Activated T-cell treated with anti-CD3 and anti-CD28 coated beads, Interleukin-2, amount 50 U/mL, for 4 hours (primary cell): ENCODE measurements around the gene FCHSD2. TPM values are rescaled to one million over a fixed set of nuclear protein-coding genes. Genes with fewer than 3 reads are reported as not detected.
A peak's percentile ranks its signal among the peaks of the same experiment; 100 is the strongest.

Experiments used
- ATAC-seq, 2 donors: fragments of 200-7000 bp; cut with Tn5 transposase; one replicate each; pipeline ENCODE4 v1.10.0; 2021
- DNase-seq: peaks from one replicate; pipeline ENCODE4 v3.0.0-alpha.2; 2020
- H3K27me3 Mint-ChIP-seq: one replicate; pipeline ENCODE4 v1.8.0; 2021; ENCODE audit warnings: low read depth, mixed read lengths
- H3K36me3 Mint-ChIP-seq: one replicate; pipeline ENCODE4 v1.8.0; 2022; ENCODE audit warnings: mixed read lengths; ENCODE audit not compliant: insufficient read depth
- H3K4me1 Mint-ChIP-seq: one replicate; pipeline ENCODE4 v1.8.0; 2021; ENCODE audit warnings: low read depth, mixed read lengths
- H3K4me3 Mint-ChIP-seq: one replicate; pipeline ENCODE4 v1.8.0; 2021; ENCODE audit warnings: mild to moderate bottlenecking, moderate library complexity, mixed read lengths
- H3K9me3 Mint-ChIP-seq: one replicate; pipeline ENCODE4 v1.8.0; 2021; ENCODE audit warnings: mixed read lengths
- total RNA-seq, 3 donors: library from RNA; stranded (reverse); gene quantifications; one replicate each; pipeline ENCODE4 v1.2.1, GENCODE V29; 2021

FCHSD2 gene
- total RNA-seq: 10 to 100 TPM; 16.3 to 25.0 (median 20.3) TPM

- Mint-ChIP-seq H3K9me3 (no peaks in the 10 kb centered on the region), H3K27me3 (no peaks in the 10 kb centered on the region), H3K4me1 (peaks cover 53% of the 10 kb centered on the region), H3K36me3 (peaks cover 6% of the 10 kb centered on the region), H3K4me3 (peak within 1 kb of the TSS; percentile 99)
- no peak for ATAC-seq
- DNase-seq: no peak
These were observed at the start of gene FCHSD2 for GRCh38 chr11:73142128-73142377. Gene FCHSD2, minus strand, starts transcription at chr11:73142318. Its CDS starts 441 bp downstream, at chr11:73141877.

GRCh38 chr11:73191151-73191550, 49.0 kb upstream of the FCHSD2 start:
- ATAC-seq: no peak
- DNase-seq: no peak
- Mint-ChIP-seq H3K4me3 (no peak overlapping the region), H3K4me1 (no peaks in the 10 kb centered on the region), H3K36me3 (no peaks in the 10 kb centered on the region), H3K9me3 (no peaks in the 10 kb centered on the region), H3K27me3 (peaks cover 12% of the 10 kb centered on the region)

- Mint-ChIP-seq H3K27me3 (peaks cover 12% of the 10 kb centered on the region), H3K36me3 (no peaks in the 10 kb centered on the region), H3K4me1 (no peaks in the 10 kb centered on the region), H3K4me3 (no peak overlapping the region), H3K9me3 (no peaks in the 10 kb centered on the region)
- no peak for ATAC-seq
- DNase-seq: no peak
These were observed 48.4 kb upstream of the FCHSD2 start for GRCh38 chr11:73190557-73190885.

DNA sequence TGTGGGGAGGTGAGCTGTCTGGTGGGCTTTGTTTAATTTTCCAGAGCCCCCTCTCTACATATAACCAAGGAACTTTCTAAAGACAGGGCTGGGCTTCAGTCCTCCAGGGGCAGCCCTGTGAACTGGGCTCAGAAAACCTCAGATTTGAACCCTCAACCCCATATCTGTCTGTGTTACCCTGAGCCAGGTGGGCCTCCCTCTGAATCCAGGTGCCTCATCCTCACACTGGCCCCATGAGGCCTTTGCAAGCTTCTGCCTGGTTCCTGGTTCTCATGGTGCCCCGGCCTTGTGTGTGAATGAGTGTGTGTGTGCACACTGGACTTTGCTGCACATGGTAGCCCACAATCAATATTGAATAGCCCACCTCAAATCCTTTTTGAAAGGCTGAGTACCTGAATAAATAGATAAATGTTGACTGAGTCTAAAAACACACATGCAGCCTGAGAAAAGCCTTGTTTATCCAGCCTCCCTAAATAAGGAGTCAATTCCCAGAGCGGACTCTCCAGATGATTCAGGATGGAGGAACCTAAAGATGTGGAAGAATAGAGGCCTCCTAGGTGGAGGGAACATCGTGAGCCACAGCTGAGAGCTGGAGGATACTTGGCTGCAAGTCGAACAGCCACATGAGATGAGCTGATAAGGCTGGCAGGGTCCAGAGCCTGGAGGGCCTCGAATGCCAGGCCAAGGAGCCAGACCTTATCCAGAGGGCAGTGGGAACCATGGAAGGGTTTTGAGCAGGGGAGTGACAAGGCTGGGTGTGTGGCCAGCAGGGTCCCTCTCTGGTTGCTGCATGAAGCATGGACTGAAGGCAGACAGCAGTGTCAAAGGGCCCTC, 47.8 kb upstream of the FCHSD2 start:
- ATAC-seq: no peak

GRCh38 chr11:73189315-73189714, 47.2 kb upstream of the FCHSD2 start:
- DNase-seq (no peak), ATAC-seq (no peak)
- H3K9me3 Mint-ChIP-seq: no peaks in the 10 kb centered on the region
- H3K4me3 Mint-ChIP-seq: no peak overlapping the region
- peaks cover 17% of the 10 kb centered on the region for H3K27me3 Mint-ChIP-seq
- no peaks in the 10 kb centered on the region for H3K36me3 Mint-ChIP-seq
- peaks cover 5% of the 10 kb centered on the region for H3K4me1 Mint-ChIP-seq

More for the DNA sequence above, 47.8 kb upstream of the FCHSD2 start:
- peaks cover 16% of the 10 kb centered on the region for H3K27me3 Mint-ChIP-seq
- no peaks in the 10 kb centered on the region for H3K36me3 Mint-ChIP-seq
- no peak for DNase-seq
- H3K4me1 Mint-ChIP-seq: peaks cover 4% of the 10 kb centered on the region
- no peak overlapping the region for H3K4me3 Mint-ChIP-seq
- H3K9me3 Mint-ChIP-seq: no peaks in the 10 kb centered on the region

DNA sequence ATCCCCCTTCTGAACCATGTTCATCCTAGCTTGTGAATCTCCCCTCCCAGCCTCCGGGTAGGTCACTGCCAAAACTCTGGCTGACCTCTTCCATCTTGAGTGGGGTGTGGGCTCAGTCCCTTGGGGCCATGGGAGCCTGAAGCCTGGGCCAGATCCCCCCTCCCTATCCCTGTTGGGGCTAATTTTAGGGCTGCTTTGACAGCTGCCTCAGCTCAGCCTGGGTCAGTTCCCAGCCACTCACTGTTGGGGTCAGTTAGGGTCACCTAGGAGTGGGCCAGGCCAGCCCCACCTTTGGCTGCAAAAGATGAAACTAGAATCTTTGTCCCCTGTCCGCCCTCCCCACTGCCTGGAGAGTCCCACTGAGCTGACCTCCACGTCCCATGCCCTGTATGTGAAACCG, 46.2 kb upstream of the FCHSD2 start:
- peaks cover 6% of the 10 kb centered on the region for H3K4me1 Mint-ChIP-seq
- no peak overlapping the region for H3K4me3 Mint-ChIP-seq
- H3K9me3 Mint-ChIP-seq: no peaks in the 10 kb centered on the region
- peaks cover 17% of the 10 kb centered on the region for H3K27me3 Mint-ChIP-seq
- no peak for ATAC-seq
- no peak for DNase-seq
- H3K36me3 Mint-ChIP-seq: no peaks in the 10 kb centered on the region

DNA sequence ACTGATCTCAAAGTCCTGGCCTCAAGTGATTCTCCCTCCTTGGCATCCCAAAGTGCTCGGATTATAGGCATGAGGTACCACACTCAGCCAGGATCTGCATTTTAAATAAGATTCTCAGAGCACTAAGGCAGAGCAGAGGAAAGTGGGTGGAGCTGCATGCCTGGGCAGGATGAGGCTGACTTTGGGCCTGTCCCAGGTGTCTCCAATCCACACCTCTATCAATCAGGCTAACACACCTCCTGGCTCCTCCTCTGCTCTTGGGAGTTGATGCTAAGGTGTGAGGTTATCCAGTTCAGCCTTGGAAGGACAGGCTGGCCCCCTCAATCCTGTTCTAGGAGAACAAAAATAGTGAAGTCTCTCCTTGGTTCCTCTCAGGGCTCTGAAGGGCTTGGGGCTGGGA, 45.7 kb upstream of the FCHSD2 start:
- peaks cover 17% of the 10 kb centered on the region for H3K27me3 Mint-ChIP-seq
- DNase-seq (no peak), ATAC-seq (no peak)
- H3K9me3 Mint-ChIP-seq: no peaks in the 10 kb centered on the region
- H3K4me3 Mint-ChIP-seq: no peak overlapping the region
- peaks cover 6% of the 10 kb centered on the region for H3K4me1 Mint-ChIP-seq
- no peaks in the 10 kb centered on the region for H3K36me3 Mint-ChIP-seq

GRCh38 chr11:73186886-73187285, 44.8 kb upstream of the FCHSD2 start:
- no peak for DNase-seq
- peaks cover 17% of the 10 kb centered on the region for H3K27me3 Mint-ChIP-seq
- no peak overlapping the region for H3K4me3 Mint-ChIP-seq

GRCh38 chr11:73186294-73186850, 44.3 kb upstream of the FCHSD2 start:
- ATAC-seq: no peak

More at GRCh38 chr11:73186886-73187285, 44.8 kb upstream of the FCHSD2 start:
- Mint-ChIP-seq H3K9me3 (no peaks in the 10 kb centered on the region), H3K4me1 (peaks cover 6% of the 10 kb centered on the region), H3K36me3 (no peaks in the 10 kb centered on the region)
- ATAC-seq: no peak

GRCh38 chr11:73185680-73186293, 43.7 kb upstream of the FCHSD2 start:
- peaks cover 6% of the 10 kb centered on the region for H3K4me1 Mint-ChIP-seq
- no peak overlapping the region for H3K4me3 Mint-ChIP-seq
- ATAC-seq (no peak), DNase-seq (no peak)
- H3K27me3 Mint-ChIP-seq: peaks cover 17% of the 10 kb centered on the region
- no peaks in the 10 kb centered on the region for H3K9me3 Mint-ChIP-seq
- no peaks in the 10 kb centered on the region for H3K36me3 Mint-ChIP-seq

More at GRCh38 chr11:73186294-73186850, 44.3 kb upstream of the FCHSD2 start:
- Mint-ChIP-seq H3K36me3 (no peaks in the 10 kb centered on the region), H3K4me3 (no peak overlapping the region), H3K4me1 (peaks cover 6% of the 10 kb centered on the region), H3K9me3 (no peaks in the 10 kb centered on the region), H3K27me3 (peaks cover 17% of the 10 kb centered on the region)
- DNase-seq: no peak

DNA sequence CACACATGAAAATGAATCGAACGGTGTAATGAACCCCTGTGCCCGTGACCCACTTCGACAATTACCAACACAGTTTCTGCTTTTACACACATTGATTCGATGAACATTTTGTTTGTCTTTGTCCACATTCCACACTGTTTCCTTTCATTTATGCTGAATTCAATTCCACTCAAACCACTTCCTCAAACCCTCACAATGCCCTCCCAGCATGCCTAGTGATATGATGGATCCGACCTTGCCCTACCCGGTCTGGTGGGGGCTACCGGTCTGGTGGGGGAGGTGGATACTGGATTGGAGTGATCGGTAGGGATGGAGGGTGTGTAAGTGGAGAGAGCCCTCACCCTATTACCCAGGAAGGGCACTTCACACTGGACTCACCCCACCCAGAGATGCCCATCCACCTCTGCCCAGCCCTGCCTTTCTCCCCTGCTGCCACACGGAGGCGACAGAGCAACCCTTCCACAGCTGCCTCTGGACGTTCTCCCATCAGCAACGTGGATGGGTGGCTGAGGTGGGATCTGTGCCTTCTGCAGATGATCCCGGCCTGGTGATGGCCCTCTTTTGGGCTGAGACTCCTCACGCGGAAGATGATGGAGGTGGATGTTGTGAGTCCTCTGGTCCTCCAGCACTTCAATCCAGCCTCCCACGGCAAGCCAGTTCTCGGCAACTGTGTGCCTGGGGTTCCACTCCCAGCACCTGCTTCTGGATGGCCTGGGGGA, 43.0 kb upstream of the FCHSD2 start:
- peaks cover 11% of the 10 kb centered on the region for H3K27me3 Mint-ChIP-seq
- H3K4me3 Mint-ChIP-seq: no peak overlapping the region
- H3K4me1 Mint-ChIP-seq: peaks cover 6% of the 10 kb centered on the region
- no peaks in the 10 kb centered on the region for H3K36me3 Mint-ChIP-seq
- ATAC-seq (peak; percentile 80 to 91), DNase-seq (peak; percentile 24)
- H3K9me3 Mint-ChIP-seq: no peaks in the 10 kb centered on the region

- H3K9me3 Mint-ChIP-seq: no peaks in the 10 kb centered on the region
- peaks cover 11% of the 10 kb centered on the region for H3K27me3 Mint-ChIP-seq
- no peak overlapping the region for H3K4me3 Mint-ChIP-seq
- ATAC-seq (no peak), DNase-seq (no peak)
- no peaks in the 10 kb centered on the region for H3K36me3 Mint-ChIP-seq
- H3K4me1 Mint-ChIP-seq: peaks cover 9% of the 10 kb centered on the region
These were observed 40.8 kb upstream of the FCHSD2 start for GRCh38 chr11:73182824-73183321.

- Mint-ChIP-seq H3K36me3 (no peaks in the 10 kb centered on the region), H3K27me3 (no peaks in the 10 kb centered on the region), H3K9me3 (no peaks in the 10 kb centered on the region), H3K4me3 (no peak overlapping the region), H3K4me1 (peaks cover 9% of the 10 kb centered on the region)
- no peak for DNase-seq
- ATAC-seq: no peak
These were observed 36.6 kb upstream of the FCHSD2 start for GRCh38 chr11:73178681-73179080.

GRCh38 chr11:73177778-73178539, 35.8 kb upstream of the FCHSD2 start:
- Mint-ChIP-seq H3K4me3 (no peak overlapping the region), H3K4me1 (peaks cover 9% of the 10 kb centered on the region), H3K27me3 (no peaks in the 10 kb centered on the region), H3K9me3 (no peaks in the 10 kb centered on the region), H3K36me3 (no peaks in the 10 kb centered on the region)
- ATAC-seq: peak; percentile 99
- peak; percentile 75 for DNase-seq
